Brain microvascular endothelial cell (primary cell): Measurements from ENCODE around the gene PTGER1.
A peak's percentile ranks its signal among the peaks of the same experiment; 100 is the strongest.

Experiments
- DNase-seq: peaks from one replicate; pipeline ENCODE4 v3.0.0-alpha.2; 2020
- H3K27ac ChIP-seq: fragments of 250-450 bp; sonication (Bioruptor Pico); 2 replicates; pipeline ENCODE4 v1.5.1; 2020; ENCODE audit warnings: mild to moderate bottlenecking, moderate library complexity
- H3K27me3 ChIP-seq: fragments of 250-450 bp; sonication (Bioruptor Pico); replicated peaks from 2 replicates; pipeline ENCODE4 v1.5.1; 2020; ENCODE audit warnings: mild to moderate bottlenecking
- H3K36me3 ChIP-seq: fragments of 250-450 bp; sonication (Bioruptor Pico); replicated peaks from 2 replicates; pipeline ENCODE4 v1.5.1; 2020; ENCODE audit warnings: mild to moderate bottlenecking
- H3K4me3 ChIP-seq: 2 replicates; pipeline ENCODE4 v1.5.1; 2011; ENCODE audit warnings: low read depth, mild to moderate bottlenecking, control low read depth, low read length, moderate library complexity
- in situ Hi-C: cut with HindIII; loops from 2 replicates; pipeline ENCODE4 v1.10.0; 2017; ENCODE audit warnings: low sequenced_read_pairs, low pct_ligation_motif_present
- TF ChIP-seq, protein P1 (sequence below): IDR thresholded peaks from 2 replicates; pipeline ENCODE4 v1.5.1; 2011; ENCODE audit warnings: low read depth, mild to moderate bottlenecking, moderate library complexity, low read length, control low read depth, inconsistent platforms; ENCODE audit errors: missing control alignments

PTGER1 gene

DNA sequence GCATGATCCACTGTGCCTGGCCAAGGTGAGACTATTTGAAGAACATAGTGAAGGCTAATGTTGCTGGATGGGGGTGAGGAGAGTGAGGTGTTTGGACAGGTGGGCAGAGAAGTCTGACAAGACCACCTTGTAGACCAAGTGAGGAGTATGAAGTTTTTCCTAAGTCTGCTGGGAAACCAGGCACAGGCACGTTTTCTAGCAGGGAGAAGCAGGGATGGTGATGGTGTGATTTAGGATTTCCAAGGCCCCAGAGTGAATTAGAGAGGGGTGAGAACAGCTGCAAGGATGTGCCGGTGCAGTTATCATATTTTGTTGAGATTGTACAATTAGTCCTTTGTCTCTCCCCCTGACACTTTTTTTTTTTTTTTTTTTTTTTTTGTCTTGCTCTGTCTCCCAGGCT is 47.7 kb downstream of the PTGER1 start:
- Histone ChIP-seq H3K27ac (no peak overlapping the region), H3K27me3 (no peaks in the 10 kb centered on the region), H3K36me3 (no peaks in the 10 kb centered on the region), H3K4me3 (no peak overlapping the region)
- no peak for DNase-seq
- in situ Hi-C loops = no loop called here
- TF ChIP-seq, protein P1, sequence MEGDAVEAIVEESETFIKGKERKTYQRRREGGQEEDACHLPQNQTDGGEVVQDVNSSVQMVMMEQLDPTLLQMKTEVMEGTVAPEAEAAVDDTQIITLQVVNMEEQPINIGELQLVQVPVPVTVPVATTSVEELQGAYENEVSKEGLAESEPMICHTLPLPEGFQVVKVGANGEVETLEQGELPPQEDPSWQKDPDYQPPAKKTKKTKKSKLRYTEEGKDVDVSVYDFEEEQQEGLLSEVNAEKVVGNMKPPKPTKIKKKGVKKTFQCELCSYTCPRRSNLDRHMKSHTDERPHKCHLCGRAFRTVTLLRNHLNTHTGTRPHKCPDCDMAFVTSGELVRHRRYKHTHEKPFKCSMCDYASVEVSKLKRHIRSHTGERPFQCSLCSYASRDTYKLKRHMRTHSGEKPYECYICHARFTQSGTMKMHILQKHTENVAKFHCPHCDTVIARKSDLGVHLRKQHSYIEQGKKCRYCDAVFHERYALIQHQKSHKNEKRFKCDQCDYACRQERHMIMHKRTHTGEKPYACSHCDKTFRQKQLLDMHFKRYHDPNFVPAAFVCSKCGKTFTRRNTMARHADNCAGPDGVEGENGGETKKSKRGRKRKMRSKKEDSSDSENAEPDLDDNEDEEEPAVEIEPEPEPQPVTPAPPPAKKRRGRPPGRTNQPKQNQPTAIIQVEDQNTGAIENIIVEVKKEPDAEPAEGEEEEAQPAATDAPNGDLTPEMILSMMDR = no peak

DNA sequence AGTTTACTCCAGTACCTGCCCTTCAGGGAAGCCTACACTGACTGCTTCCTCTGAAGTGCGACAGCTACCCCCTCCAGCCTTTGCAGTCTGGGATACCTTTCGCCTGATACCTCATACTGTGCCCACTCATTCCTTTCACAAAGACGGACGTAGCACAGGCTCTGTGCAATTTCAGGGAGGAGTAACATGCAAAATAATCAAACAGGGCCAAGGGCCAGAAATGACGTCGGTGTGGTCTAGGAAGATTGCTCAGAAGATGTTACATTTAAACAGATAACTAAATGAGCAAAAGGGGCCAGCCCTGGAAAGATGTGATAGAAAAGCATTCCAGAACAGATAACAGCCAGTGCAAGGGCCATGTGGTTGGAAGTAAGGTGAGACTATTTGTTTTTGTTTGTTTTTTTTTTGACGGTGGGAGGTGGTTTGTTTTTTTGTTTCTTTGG is 49.4 kb downstream of the PTGER1 start:
- Histone ChIP-seq H3K27ac (no peak overlapping the region), H3K4me3 (no peak overlapping the region), H3K36me3 (no peaks in the 10 kb centered on the region), H3K27me3 (no peaks in the 10 kb centered on the region)
- in situ Hi-C loops = no loop called here
- DNase-seq = peak; percentile 46
- TF ChIP-seq, protein P1 = no peak
